ENCODE results near the gene TNS1.

The TNS1 gene

DNA sequence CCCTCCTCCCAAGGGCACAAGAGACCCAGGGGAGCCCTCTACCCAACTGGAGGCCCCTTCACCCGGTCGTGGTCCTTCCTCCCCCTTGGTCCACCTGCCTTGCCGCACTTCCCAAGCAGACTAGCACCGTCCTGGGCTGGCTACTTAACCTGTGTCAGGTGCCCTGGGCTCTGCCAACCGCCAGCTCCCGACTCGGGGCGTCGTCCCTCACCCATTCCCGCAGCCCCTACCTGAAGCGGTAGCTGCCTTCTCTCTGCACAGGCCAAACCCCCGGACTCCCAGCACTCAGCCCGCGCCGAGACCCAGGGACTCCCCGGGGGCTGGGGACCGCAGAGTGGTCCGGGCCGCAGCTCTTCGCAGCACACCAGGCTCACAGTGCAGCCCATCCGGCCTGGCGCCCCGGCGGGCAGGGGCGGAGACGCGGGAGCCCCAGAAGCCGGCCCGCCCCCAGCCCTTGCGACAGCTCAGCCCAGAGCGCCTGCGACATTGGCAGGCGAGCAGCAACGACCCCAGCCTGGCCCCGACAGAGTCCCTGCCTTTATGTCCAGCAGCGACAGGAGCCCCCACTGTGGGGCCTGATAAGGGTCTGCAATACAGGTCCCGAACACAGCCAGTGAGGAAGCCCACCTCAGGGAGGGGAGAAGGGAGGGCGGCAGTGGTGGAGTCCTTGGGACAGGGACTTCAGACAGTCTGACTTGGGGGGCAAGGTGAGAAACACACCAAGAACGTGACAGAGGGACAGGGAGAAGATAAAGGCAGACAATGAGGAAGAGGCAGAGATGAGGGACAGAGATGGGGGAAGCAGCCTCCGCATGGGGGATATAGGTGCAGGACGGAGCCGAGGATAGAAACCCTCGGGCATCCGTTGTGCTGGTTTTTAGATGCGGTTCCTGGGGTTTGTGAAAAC lies 31.0 kb upstream of the TNS1 start:
- TF ChIP-seq, protein P1, sequence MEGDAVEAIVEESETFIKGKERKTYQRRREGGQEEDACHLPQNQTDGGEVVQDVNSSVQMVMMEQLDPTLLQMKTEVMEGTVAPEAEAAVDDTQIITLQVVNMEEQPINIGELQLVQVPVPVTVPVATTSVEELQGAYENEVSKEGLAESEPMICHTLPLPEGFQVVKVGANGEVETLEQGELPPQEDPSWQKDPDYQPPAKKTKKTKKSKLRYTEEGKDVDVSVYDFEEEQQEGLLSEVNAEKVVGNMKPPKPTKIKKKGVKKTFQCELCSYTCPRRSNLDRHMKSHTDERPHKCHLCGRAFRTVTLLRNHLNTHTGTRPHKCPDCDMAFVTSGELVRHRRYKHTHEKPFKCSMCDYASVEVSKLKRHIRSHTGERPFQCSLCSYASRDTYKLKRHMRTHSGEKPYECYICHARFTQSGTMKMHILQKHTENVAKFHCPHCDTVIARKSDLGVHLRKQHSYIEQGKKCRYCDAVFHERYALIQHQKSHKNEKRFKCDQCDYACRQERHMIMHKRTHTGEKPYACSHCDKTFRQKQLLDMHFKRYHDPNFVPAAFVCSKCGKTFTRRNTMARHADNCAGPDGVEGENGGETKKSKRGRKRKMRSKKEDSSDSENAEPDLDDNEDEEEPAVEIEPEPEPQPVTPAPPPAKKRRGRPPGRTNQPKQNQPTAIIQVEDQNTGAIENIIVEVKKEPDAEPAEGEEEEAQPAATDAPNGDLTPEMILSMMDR (IDR thresholded peaks at IDR 0.05; ENCODE audit: insufficient read depth, low read depth, low read length, missing control alignments) = no peak
- DNase-seq (ENCODE audit: low read depth) = no peak
- no peak overlapping the region for H3K4me3 ChIP-seq (ENCODE audit: low read length)

DNA sequence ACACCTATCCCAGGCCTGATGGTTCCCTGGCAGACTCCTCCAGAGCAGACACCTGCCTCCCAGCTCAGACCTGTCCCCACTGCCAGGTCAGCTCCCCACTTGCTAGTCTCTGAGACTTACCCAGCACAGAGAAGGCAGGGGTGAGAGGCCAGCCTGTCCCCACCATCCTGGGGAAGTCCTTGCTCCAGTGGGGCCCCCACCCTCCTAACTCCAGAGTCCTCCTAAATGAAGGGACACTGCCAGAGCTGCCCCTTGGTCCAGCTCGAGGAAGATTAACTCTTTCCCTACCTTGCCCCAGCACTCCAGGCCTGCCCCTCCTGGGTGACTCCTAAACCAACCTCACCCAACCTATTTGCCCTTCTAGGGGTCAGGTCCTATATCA lies 30.4 kb upstream of the TNS1 start:
- DNase-seq (ENCODE audit: low read depth) = no peak
- H3K4me3 ChIP-seq (ENCODE audit: low read length) = no peak overlapping the region
- TF ChIP-seq, protein P1 (IDR thresholded peaks at IDR 0.05; ENCODE audit: insufficient read depth, low read depth, low read length, missing control alignments) = no peak

DNA sequence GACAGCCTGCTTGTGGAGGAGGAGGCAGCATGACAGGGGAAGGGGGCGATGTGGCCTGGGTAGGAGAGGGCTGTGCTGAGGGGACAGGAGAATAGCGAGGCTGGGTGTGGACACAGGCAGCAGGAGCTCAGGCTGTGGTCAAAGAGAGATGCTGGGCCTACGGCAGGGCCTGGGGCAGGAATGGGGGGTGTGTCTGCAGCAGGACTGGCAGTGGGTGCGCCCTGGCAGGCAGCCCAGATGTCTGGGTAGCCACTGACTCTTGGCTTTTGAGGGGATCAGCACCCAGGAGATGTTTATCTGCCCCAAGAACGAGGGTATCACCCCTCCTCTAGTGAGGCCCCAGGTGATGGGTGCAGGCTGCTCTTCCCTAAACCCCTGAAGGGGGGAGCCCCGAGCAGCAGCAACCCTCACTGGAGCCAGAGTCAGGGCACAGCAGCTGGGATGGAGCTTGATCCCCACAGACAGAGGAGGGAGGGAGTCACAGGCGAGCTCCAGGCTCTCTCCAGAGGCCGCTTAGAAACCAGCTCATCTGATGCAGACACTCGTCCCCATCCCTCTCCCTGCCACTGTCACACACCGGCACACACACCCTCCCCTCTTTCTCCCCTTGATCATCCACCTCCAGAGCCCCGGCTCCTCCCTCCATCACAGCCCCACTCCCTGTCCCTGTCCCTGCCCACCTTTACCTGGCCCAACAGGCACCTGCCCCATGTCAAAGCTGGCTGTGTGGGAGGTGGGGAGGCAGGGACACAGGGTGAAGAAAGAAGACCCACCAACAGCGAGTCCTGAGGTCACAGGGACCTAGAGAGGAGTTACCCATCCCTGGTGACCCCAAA lies 29.8 kb upstream of the TNS1 start:
- DNase-seq (ENCODE audit: low read depth) = no peak
- TF ChIP-seq, protein P1 (IDR thresholded peaks at IDR 0.05; ENCODE audit: insufficient read depth, low read depth, low read length, missing control alignments) = no peak
- no peak overlapping the region for H3K4me3 ChIP-seq (ENCODE audit: low read length)

DNA sequence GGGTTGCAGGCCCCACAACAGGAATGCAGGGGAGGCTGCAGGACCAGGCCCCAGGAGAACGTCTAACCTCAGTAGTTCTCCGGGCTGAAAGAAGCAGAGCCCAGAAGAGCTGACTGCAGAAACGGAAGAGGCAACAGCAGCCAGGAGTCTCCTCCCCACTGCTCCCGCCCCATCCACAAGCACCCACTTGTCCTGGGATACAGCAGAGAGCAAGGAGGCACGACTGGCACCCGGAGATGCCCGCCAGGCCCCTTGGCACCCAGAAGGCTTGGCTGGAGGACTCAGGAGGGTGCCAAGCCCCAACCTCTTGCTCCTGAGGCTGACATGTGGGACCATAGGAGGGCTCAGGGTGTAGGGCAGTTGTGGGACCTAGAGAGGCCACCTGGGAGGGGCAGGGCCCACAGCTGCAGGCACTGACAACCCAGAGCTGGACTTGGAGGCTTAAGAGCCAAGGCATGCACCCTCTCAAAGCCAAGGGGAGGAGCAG lies 29.0 kb upstream of the TNS1 start:
- TF ChIP-seq, protein P1 (IDR thresholded peaks at IDR 0.05; ENCODE audit: insufficient read depth, low read depth, low read length, missing control alignments) = no peak
- H3K4me3 ChIP-seq (ENCODE audit: low read length) = no peak overlapping the region
- peak; percentile 61 for DNase-seq (ENCODE audit: low read depth)

DNA sequence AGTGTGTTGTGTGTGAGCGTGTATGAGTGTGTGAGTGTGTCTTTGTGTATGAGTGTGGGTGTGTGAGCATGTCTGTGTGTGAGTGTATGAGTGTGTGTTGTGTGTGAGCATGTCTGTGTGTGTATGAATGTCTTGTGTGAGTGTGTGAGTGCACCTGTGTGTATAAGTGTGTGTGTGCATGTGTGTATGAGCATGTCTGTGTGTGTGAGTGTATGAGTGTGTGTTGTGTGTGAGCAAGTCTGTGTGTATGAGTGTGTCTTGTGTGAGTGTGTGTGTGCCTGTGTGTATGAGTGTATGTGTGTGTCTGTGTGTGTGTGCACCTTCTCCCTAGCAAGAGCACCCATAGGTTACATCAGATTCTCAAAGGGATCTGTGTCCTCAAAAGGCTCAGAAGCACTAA lies 28.5 kb upstream of the TNS1 start:
- DNase-seq (ENCODE audit: low read depth) = no peak
- no peak overlapping the region for H3K4me3 ChIP-seq (ENCODE audit: low read length)
- TF ChIP-seq, protein P1 (IDR thresholded peaks at IDR 0.05; ENCODE audit: insufficient read depth, low read depth, low read length, missing control alignments) = no peak

DNA sequence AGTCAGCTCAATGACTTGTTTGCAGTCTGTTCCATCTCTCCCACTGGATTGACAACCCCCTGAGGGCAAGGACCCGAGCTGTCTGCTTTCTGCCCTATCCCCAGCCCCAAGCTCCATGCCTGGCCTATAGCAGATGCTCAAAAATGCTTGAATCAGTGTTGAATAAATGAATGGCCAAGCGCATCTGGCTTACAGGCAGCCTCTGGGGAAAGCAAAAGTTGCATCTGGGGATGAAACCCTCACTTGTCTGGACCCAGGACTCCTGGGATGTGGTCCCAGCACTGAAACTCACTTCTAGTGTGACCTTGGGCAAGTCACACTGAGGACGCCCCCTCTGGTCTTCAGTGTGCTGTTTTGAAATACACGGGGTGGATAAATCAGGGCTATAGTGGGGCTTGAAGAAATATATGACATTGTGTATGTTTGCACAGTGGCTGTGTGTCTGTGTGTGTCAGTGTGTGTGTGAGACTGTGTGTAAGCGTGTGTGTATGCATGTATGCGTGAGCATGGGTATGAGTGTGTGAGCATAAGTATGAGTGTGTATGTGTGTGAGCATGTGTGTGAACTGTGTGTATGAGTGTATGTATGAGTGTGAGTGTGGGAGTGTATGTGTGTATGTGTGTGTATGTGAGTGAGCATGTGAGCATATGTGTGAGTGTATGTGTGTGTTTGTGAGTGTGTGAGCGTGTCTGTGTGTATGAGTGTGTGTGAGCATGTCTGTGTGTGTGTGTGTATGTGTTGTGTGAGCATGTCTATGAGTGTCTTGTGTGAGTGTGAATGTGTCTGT lies 27.8 kb upstream of the TNS1 start:
- no peak overlapping the region for H3K4me3 ChIP-seq (ENCODE audit: low read length)
- TF ChIP-seq, protein P1 (IDR thresholded peaks at IDR 0.05; ENCODE audit: insufficient read depth, low read depth, low read length, missing control alignments) = no peak
- no peak for DNase-seq (ENCODE audit: low read depth)

Data from epithelial cell of esophagus (primary cell).